ENCODE results near the gene FRMD4A. TPM values are rescaled to one million over a fixed set of nuclear protein-coding genes. Genes with fewer than 3 reads are reported as not detected.
"Not testable (repeated sequence)": the region's sequence is repeated elsewhere in the genome, so short reads cannot be mapped to it uniquely, and the experiment has no call there.

FRMD4A gene
- total and polyA plus RNA-seq, 7 donors, result 2.9 to 9.1 (median 6.2) TPM

GRCh38 chr10:13716081-13717071, 614.3 kb downstream of the FRMD4A start:
- ATAC-seq (no peak), DNase-seq (no peak)
- WGBS, 3 donors, result 77 to 82% (median 81%) methylated on average over 10 of the region's 10 CpGs
- intact Hi-C loops (cut with DNase I), result loop anchor here in 1 of 2 donors (5.0 kb wide), 1 partner anchor 61 kb away; no protein-coding TSS in a partner anchor
- Histone ChIP-seq H3K27me3 (ENCODE audit: insufficient read depth in 3 of 3, low read length in 2 of 3) (no peaks in the 10 kb centered on the region), H3K9me3 (no peaks in the 10 kb centered on the region), H3K4me1 (peaks cover 4% of the 10 kb centered on the region), H3K27ac (no peak overlapping the region), H3K4me3 (no peak overlapping the region), H3K36me3 (ENCODE audit: insufficient read depth in 1 of 2, low read depth in 1 of 2) (no peaks in the 10 kb centered on the region)
- TF ChIP-seq CTCF (IDR thresholded peaks at IDR 0.05), result no peak

GRCh38 chr10:13715596-13715995, 615.1 kb downstream of the FRMD4A start:
- intact Hi-C loops (cut with DNase I), result loop anchor here in 1 of 2 donors (5.0 kb wide), 1 partner anchor 62 kb away; no protein-coding TSS in a partner anchor
- H3K9me3 ChIP-seq; ATAC-seq; DNase-seq; H3K4me1 ChIP-seq; H3K27ac ChIP-seq; H3K4me3 ChIP-seq; H3K36me3 ChIP-seq (ENCODE audit: insufficient read depth in 1 of 2, low read depth in 1 of 2); H3K27me3 ChIP-seq (ENCODE audit: insufficient read depth in 3 of 3, low read length in 2 of 3): not testable (repeated sequence)
- 82 to 90% (median 83%) methylated on average over 5 of the region's 5 CpGs for WGBS, 3 donors

- ATAC-seq, result no peak
- Histone ChIP-seq H3K4me3 (no peak overlapping the region), H3K27me3 (ENCODE audit: insufficient read depth in 3 of 3, low read length in 2 of 3) (no peaks in the 10 kb centered on the region), H3K27ac (no peak overlapping the region), H3K4me1 (peaks cover 4% of the 10 kb centered on the region), H3K36me3 (ENCODE audit: insufficient read depth in 1 of 2, low read depth in 1 of 2) (no peaks in the 10 kb centered on the region), H3K9me3 (no peaks in the 10 kb centered on the region)
- 85 to 93% (median 85%) methylated on average over 5 of the region's 5 CpGs for WGBS, 3 donors
- no peak for TF ChIP-seq CTCF (IDR thresholded peaks at IDR 0.05)
- intact Hi-C loops (cut with DNase I), result loop anchor here in 1 of 2 donors (5.0 kb wide), 1 partner anchor 62 kb away; no protein-coding TSS in a partner anchor
- no peak for DNase-seq
Measured at GRCh38 chr10:13715100-13715499, 615.6 kb downstream of the FRMD4A start.

- peaks cover 12% of the 10 kb centered on the region for H3K4me1 ChIP-seq
- intact Hi-C loops (cut with DNase I), result no loop called here
- H3K27ac ChIP-seq, result peak overlapping the region; percentile 9
- ATAC-seq, result peak; percentile 56 to 81 (median 78)
- WGBS, 3 donors, result 42 to 52% (median 51%) methylated on average over 6 of the region's 6 CpGs
- DNase-seq, result peak; percentile 88
- H3K4me3 ChIP-seq, result no peak overlapping the region
- TF ChIP-seq CTCF (IDR thresholded peaks at IDR 0.05), result no peak
- H3K9me3 ChIP-seq, result no peaks in the 10 kb centered on the region
- no peaks in the 10 kb centered on the region for H3K27me3 ChIP-seq (ENCODE audit: insufficient read depth in 3 of 3, low read length in 2 of 3)
- no peaks in the 10 kb centered on the region for H3K36me3 ChIP-seq (ENCODE audit: insufficient read depth in 1 of 2, low read depth in 1 of 2)
Measured at GRCh38 chr10:13712837-13713581, 617.7 kb downstream of the FRMD4A start.

- H3K4me3 ChIP-seq, result no peak overlapping the region
- intact Hi-C loops (cut with DNase I), result no loop called here
- peaks cover 14% of the 10 kb centered on the region for H3K4me1 ChIP-seq
- H3K9me3 ChIP-seq, result no peaks in the 10 kb centered on the region
- H3K27me3 ChIP-seq (ENCODE audit: insufficient read depth in 3 of 3, low read length in 2 of 3), result no peaks in the 10 kb centered on the region
- peak overlapping the region; percentile 9 for H3K27ac ChIP-seq
- 89 to 93% (median 90%) methylated on average over 4 of the region's 4 CpGs for WGBS, 3 donors
- H3K36me3 ChIP-seq (ENCODE audit: insufficient read depth in 1 of 2, low read depth in 1 of 2), result no peaks in the 10 kb centered on the region
- DNase-seq, result no peak
- TF ChIP-seq CTCF (IDR thresholded peaks at IDR 0.05), result no peak
- peak in 1 of 4 donors; percentile 5 for ATAC-seq
Measured at GRCh38 chr10:13712476-13712836, 618.3 kb downstream of the FRMD4A start.

Data from psoas muscle (tissue), 8 donors.